GM21360 (cell line): ENCODE data around the gene EPOP.

ENCODE experiments used
- ATAC-seq: cut with Tn5 transposase; IDR thresholded peaks from one replicate; pipeline ENCODE4 v1.9.1; 2021; ENCODE audit warnings: mild to moderate bottlenecking, moderate library complexity; ENCODE audit not compliant: unreplicated experiment

EPOP gene

GRCh38 chr17:38705803-38706504 is 31.2 kb upstream of the EPOP start:
- ATAC-seq, result no peak

DNA sequence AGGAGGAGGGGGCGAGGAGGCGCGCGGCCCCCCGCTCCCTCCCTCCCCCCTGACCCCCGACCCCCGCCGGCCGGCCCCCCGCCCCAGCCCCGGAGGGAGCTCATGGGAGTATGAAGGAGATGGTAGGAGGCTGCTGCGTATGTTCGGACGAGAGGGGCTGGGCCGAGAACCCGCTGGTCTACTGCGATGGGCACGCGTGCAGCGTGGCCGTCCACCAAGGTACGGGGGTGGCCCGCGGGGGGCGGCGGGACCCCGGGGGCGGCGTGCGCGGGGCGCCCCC is 30.7 kb upstream of the EPOP start:
- ATAC-seq, result no peak

DNA sequence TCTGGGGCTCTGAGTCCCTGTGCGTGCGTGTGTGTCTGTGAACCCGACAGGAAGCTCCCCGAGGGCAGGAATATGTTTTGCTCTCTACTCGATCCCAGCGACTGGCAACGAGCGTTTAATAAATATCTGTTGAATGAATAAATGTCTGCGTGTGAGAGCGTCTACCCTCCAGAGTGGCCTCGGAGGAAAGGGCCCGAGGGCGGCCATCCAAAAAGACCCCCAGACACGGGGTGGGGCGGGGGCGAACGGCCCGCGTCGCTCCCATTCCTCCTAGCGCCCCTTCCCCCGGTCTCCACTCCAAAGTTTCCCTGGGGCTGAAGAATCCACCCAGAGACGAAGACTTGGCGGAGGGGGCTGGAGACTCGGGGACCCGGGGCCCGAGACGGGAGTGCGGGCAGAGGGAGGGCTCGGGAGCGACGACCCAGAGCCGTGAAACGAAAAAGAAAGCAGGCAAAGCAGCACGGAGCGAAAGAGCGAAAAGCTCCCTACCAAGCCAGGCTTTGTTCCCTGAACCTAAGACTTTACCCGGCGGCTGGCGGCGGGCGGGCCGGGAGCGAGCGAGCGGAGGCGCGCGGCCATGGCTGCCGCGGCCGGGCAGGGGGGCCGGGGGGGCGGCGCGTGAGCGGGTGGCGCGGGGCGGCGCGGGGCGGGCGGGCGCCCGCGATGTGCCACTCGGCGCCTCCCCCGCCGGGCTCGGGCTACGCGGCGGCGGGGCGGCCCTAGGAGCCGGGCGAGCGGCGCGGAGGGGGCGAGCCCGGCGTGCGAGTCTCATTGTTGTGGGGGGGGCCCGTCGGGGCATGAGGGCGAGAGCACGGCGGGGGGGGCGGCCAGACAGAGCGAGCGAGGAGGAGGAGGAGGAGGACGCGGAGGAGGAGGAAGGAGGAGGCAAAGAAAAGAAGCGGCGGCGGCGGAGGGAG is 30.1 kb upstream of the EPOP start, which contains the start of gene MLLT6:
Gene MLLT6 (plus strand): TSS at position 668 of the 917 bp plus-strand sequence. CDS start 360 bp downstream, outside the sequence.
- ATAC-seq, result no peak

GRCh38 chr17:38703742-38704605 is 29.2 kb upstream of the EPOP start:
- no peak for ATAC-seq

- ATAC-seq, result no peak
Measured at GRCh38 chr17:38702916-38703741, 28.4 kb upstream of the EPOP start.

- ATAC-seq, result no peak
Measured at GRCh38 chr17:38702166-38702915, 27.6 kb upstream of the EPOP start.

- ATAC-seq, result no peak
Measured at GRCh38 chr17:38701504-38702165, 26.9 kb upstream of the EPOP start.

DNA sequence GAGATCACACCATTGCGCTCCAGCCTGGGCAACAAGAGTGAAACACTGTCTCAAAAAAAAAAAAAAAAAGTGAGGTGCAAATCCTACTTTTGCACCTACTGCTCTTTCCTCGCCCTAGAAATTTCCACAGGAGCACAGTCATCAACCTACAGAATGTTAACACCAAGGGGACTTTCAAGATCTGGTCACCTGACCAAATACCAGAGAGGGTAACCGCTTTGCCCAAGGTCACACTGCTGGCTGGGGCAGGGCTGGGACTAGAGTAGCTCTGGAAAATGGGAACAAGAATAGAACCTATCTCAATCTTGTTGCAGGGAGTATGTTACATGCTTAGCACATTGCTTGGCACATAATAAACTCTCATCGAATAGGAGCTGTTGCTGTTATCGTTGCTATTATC is 24.0 kb upstream of the EPOP start:
- no peak for ATAC-seq

GRCh38 chr17:38697061-38697820 is 22.5 kb upstream of the EPOP start:
- ATAC-seq, result no peak

- ATAC-seq, result no peak
Measured at GRCh38 chr17:38693700-38694329, 19.1 kb upstream of the EPOP start.

DNA sequence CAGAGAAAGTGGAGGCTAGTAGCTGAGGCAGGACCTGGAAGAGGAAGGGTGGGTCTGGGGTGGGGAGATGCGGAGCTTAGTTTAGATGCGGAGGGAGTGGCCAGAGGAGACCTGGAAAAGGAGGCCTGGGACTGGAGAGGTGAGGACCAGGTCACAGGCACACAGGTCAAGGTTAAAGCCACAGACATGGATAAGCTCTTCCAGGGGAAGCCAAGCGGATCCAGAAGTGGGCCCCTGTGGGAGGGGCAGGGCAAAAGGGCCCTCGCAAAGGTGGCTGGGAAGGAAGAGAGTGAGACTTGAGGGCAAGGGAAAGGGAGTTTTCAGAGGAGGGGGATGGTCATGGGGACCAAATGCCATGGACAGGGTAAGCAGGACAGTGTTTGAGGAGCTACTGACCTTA is 16.4 kb upstream of the EPOP start:
- ATAC-seq, result no peak

DNA sequence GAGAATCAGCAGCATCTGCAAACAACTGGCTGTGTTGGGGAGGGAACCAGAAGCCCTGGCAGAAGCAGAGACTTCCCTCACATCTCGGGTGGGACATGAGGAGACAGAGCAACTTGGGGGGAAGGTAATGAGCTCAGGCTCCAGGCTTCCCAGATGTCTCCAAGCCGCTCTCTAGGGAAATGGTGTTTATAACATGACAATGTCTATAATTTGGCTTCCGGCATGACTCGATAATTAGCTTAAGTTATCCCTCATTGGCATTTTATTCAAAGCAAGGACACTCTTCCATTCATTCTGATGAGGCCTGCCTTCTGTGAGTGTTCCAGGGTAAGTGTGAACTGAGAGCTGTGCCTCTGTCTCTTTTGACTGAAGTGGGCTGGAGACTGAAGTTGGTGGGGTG is 15.6 kb upstream of the EPOP start:
- no peak for ATAC-seq

GRCh38 chr17:38687286-38687685 is 12.5 kb upstream of the EPOP start:
- no peak for ATAC-seq

GRCh38 chr17:38685491-38685890 is 10.7 kb upstream of the EPOP start:
- ATAC-seq, result no peak

DNA sequence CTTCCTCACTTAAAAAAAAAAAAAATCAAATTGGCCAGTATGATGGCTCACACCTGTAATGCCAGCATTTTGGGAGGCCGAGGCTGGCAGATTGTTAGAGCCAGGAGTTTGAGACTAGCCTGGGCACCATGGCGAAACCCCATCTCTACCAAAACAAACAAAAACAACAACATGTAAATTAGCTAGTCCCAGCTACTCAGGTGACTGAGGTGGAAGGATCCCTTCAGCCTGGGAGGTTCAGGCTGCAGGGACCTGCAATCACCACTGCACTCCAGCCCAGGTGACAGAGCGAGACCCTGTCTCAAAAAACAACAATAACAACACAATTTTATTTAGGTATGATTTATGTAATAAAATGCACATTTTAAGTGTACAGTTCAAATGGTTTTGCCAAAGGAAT is 6.3 kb upstream of the EPOP start:
- no peak for ATAC-seq

DNA sequence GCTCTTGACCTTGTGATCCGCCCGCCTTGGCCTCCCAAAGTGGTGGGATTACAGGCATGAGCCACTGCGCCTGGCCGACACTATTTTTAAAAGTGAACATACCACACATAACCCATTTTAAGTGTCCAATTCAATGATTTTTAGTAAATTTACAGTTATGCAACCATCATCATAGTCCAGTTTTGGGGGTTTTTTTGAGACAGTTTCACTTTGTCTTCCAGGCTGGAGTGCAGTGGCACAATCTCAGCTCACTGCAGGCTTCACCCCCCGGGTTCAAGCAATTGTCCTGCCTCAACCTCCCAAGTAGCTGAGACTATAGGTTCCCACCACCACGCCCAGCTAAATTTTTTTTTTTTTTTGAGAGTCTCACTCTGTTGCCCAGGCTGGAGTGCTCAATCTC is 3.1 kb upstream of the EPOP start:
- ATAC-seq, result no peak

- ATAC-seq, result no peak
Measured at GRCh38 chr17:38676706-38677504, 2.1 kb upstream of the EPOP start.
